ENCODE results near the gene KLHL22. TPM values are rescaled to one million over a fixed set of nuclear protein-coding genes. Genes with fewer than 3 reads are reported as not detected.
"Not testable (repeated sequence)": the region's sequence is repeated elsewhere in the genome, so short reads cannot be mapped to it uniquely, and the experiment has no call there.

The KLHL22 gene
- total and polyA plus RNA-seq, 2 donors (not counting 3 experiments of a cell fraction or from before 2014, with no cell fraction given), result 24.2 to 33.6 TPM

GRCh38 chr22:20538875-20539274 is 43.3 kb upstream of the KLHL22 start:
- H3K4me1 ChIP-seq (ENCODE audit: control insufficient read depth, extremely low read depth, insufficient read depth, low read length); H3K4me2 ChIP-seq (ENCODE audit: insufficient read depth, low read length); H2AFZ ChIP-seq (ENCODE audit: low read depth, low read length); H3K9me3 ChIP-seq (replicated peaks; ENCODE audit: control insufficient read depth, insufficient read depth, low read length); H3K9me1 ChIP-seq (replicated peaks; ENCODE audit: control insufficient read depth, extremely low read depth, insufficient read depth, low read length); BruUV-seq (replicated peaks); H3K9ac ChIP-seq (replicated peaks; ENCODE audit: extremely low read depth, insufficient read depth, low read length); DNase-seq (ENCODE audit: low read depth, low spot score); dilution Hi-C loops (cut with MboI; ENCODE audit: extremely low pct_ligation_motif_present, low sequenced_read_pairs); H3K27ac ChIP-seq (ENCODE audit: insufficient read depth, low read depth, low read length); H3K4me3 ChIP-seq (replicated peaks in 1 of 3; ENCODE audit: insufficient read depth in 1 of 3, low read depth in 1 of 3, low read length in 3 of 3); FAIRE-seq; H3K27me3 ChIP-seq (ENCODE audit: control insufficient read depth in 2 of 2, insufficient read depth in 2 of 2, low read length in 2 of 2); intact Hi-C loops (cut with micrococcal nuclease): not testable (repeated sequence)
- Histone ChIP-seq H4K20me1 (replicated peaks; ENCODE audit: control insufficient read depth, extremely low read depth, insufficient read depth, low read length) (peaks cover 11% of the 10 kb centered on the region), H3K36me3 (ENCODE audit: control insufficient read depth in 2 of 2, extremely low read depth in 1 of 2, insufficient read depth in 2 of 2, low read length in 2 of 2) (peaks cover 14 to 15% of the 10 kb centered on the region in 2 experiments), H3K79me2 (ENCODE audit: control insufficient read depth, insufficient read depth, low read length) (peaks cover 81% of the 10 kb centered on the region)
- CTCF ChIA-PET, result interaction anchor here (1.1 kb wide), 1 partner anchor 25 kb away, joined by 5 read pairs; no protein-coding TSS in a partner anchor
- POLR2A ChIA-PET, result interaction anchor here (0.8 kb wide), 1 partner anchor 29 kb away, joined by 8 read pairs; no protein-coding TSS in a partner anchor

- H3K27me3 ChIP-seq (ENCODE audit: control insufficient read depth in 2 of 2, insufficient read depth in 2 of 2, low read length in 2 of 2), result no peaks in the 10 kb centered on the region
- ChIA-PET CTCF (interaction anchor here (1.1 kb wide), 1 partner anchor 26 kb away, joined by 5 read pairs; no protein-coding TSS in a partner anchor), POLR2A (interaction anchor here (0.8 kb wide), 1 partner anchor 29 kb away, joined by 8 read pairs; no protein-coding TSS in a partner anchor)
- no peak overlapping the region for H2AFZ ChIP-seq (ENCODE audit: low read depth, low read length)
- H3K27ac ChIP-seq (ENCODE audit: insufficient read depth, low read depth, low read length), result no peak overlapping the region
- no peaks in the 10 kb centered on the region for H3K9me1 ChIP-seq (replicated peaks; ENCODE audit: control insufficient read depth, extremely low read depth, insufficient read depth, low read length)
- intact Hi-C loops (cut with micrococcal nuclease) (no loop called here), dilution Hi-C loops (cut with MboI; ENCODE audit: extremely low pct_ligation_motif_present, low sequenced_read_pairs) (no loop called here)
- H3K4me1 ChIP-seq (ENCODE audit: control insufficient read depth, extremely low read depth, insufficient read depth, low read length), result peaks cover 3% of the 10 kb centered on the region
- DNase-seq (ENCODE audit: low read depth, low spot score) (no peak), FAIRE-seq (no peak)
- H3K36me3 ChIP-seq (ENCODE audit: control insufficient read depth in 2 of 2, extremely low read depth in 1 of 2, insufficient read depth in 2 of 2, low read length in 2 of 2), result peaks cover 14 to 15% of the 10 kb centered on the region in 2 experiments
- peaks cover 11% of the 10 kb centered on the region for H4K20me1 ChIP-seq (replicated peaks; ENCODE audit: control insufficient read depth, extremely low read depth, insufficient read depth, low read length)
- BruUV-seq (replicated peaks), result no TSS peak
- TF ChIP-seq GATA2 (IDR thresholded peaks at IDR 0.05; ENCODE audit: insufficient read depth, insufficient read length, low read depth, low read length) (no peak), FOS (IDR thresholded peaks at IDR 0.05; ENCODE audit: borderline replicate concordance, insufficient read depth, low read length) (no peak), JUN (IDR thresholded peaks at IDR 0.05; ENCODE audit: borderline replicate concordance, insufficient read depth, insufficient read length, low read depth) (no peak), CTCF (IDR thresholded peaks at IDR 0.05; ENCODE audit: extremely low read depth in 1 of 2, insufficient read depth in 1 of 2, low read depth in 1 of 2, low read length in 2 of 2) (no peak), POLR2AphosphoS5 (IDR thresholded peaks at IDR 0.05; ENCODE audit: insufficient read depth, low read depth, low read length) (no peak)
- H3K4me3 ChIP-seq (replicated peaks in 1 of 3; ENCODE audit: insufficient read depth in 1 of 3, low read depth in 1 of 3, low read length in 3 of 3), result no peak overlapping the region
- no peak overlapping the region for H3K4me2 ChIP-seq (ENCODE audit: insufficient read depth, low read length)
- no peak overlapping the region for H3K9ac ChIP-seq (replicated peaks; ENCODE audit: extremely low read depth, insufficient read depth, low read length)
- H3K79me2 ChIP-seq (ENCODE audit: control insufficient read depth, insufficient read depth, low read length), result peaks cover 88% of the 10 kb centered on the region
- no peaks in the 10 kb centered on the region for H3K9me3 ChIP-seq (replicated peaks; ENCODE audit: control insufficient read depth, insufficient read depth, low read length)
Measured at GRCh38 chr22:20537983-20538382, 42.4 kb upstream of the KLHL22 start.

All from endothelial cell of umbilical vein (primary cell).